A549 (cell line): ENCODE data around the gene GRIA1. TPM values are rescaled to one million over a fixed set of nuclear protein-coding genes. Genes with fewer than 3 reads are reported as not detected.

Experiments
- ATAC-seq, 2 experiments: fragments of 200-7000 bp in 1 of 2; fragments of >200 bp in 1 of 2; cut with Nextera tagmentation in 1 of 2; cut with Tn5 transposase in 1 of 2; 3 replicates each; pipeline versions ENCODE4 v1.8.0 to v1.9.1; 2018 to 2020; ENCODE audit warnings: mild to moderate bottlenecking in 1 of 2, moderate library complexity in 1 of 2
- CTCF ChIA-PET: fragments of 300-600 bp; sonication (Branson Sonifier 250); formaldehyde crosslinking; extraction: SDS; loops from one replicate; lab custom pipeline; 2021; ENCODE audit warnings: antibody characterized with exemption, inconsistent platforms; lab: Yijun Ruan, JAX
- POLR2A ChIA-PET: fragments of 350-600 bp; formaldehyde crosslinking; extraction: SDS; loops from one replicate; lab custom pipeline; 2021; ENCODE audit warnings: antibody characterized with exemption, inconsistent platforms; lab: Yijun Ruan, JAX
- DNase-seq, 2 experiments: peaks; one replicate each; pipeline versions ENCODE4 v3.0.0 to v3.0.0-alpha.2; 2011 to 2016; ENCODE audit warnings: low read depth in 1 of 2, low spot score in 1 of 2
- FAIRE-seq: peaks from 2 replicates; lab custom pipeline; 2011; peaks lifted over from hg19 to GRCh38; lab: Jason Lieb, UNC
- H3K27ac ChIP-seq, 2 experiments: fragments of >200 bp; sonication (Bioruptor Twin); formaldehyde crosslinking; 3 replicates each; pipeline ENCODE4 v1.5.1; 2016 to 2017
- H3K4me1 ChIP-seq: fragments of >200 bp; sonication (Bioruptor Twin); formaldehyde crosslinking; 3 replicates; pipeline ENCODE4 v1.6.1; 2016
- H3K4me2 ChIP-seq: fragments of >200 bp; sonication (Bioruptor Twin); formaldehyde crosslinking; 3 replicates; pipeline ENCODE4 v1.6.1; 2016
- H3K4me3 ChIP-seq: fragments of >200 bp; sonication (Bioruptor Twin); formaldehyde crosslinking; 3 replicates; pipeline ENCODE4 v1.5.1; 2016
- H3K9me3 ChIP-seq: fragments of >200 bp; sonication (Bioruptor Twin); formaldehyde crosslinking; 3 replicates; pipeline ENCODE4 v1.6.1; 2016
- ATOH8 ChIP-seq: fragments of 250-450 bp; sonication (Bioruptor Pico); IDR thresholded peaks from 2 replicates; pipeline ENCODE4 v1.5.0; 2020; ENCODE audit warnings: low read depth, mild to moderate bottlenecking, moderate library complexity
- BHLHE40 ChIP-seq: IDR thresholded peaks from 2 replicates; pipeline ENCODE4 v1.6.1; 2012; ENCODE audit warnings: low read depth, low read length, inconsistent platforms
- CBX8 ChIP-seq: fragments of 200-600 bp; sonication (generic); IDR thresholded peaks from 2 replicates; pipeline ENCODE4 v1.6.1; 2016
- CHD4 ChIP-seq: fragments of 200-600 bp; sonication (generic); IDR thresholded peaks from 2 replicates; pipeline ENCODE4 v1.6.1; 2016; ENCODE audit warnings: antibody characterized with exemption, mild to moderate bottlenecking, borderline replicate concordance
- EHF ChIP-seq: fragments of 250-450 bp; sonication (Bioruptor Pico); IDR thresholded peaks from 2 replicates; pipeline ENCODE4 v1.5.0; 2020; ENCODE audit warnings: mild to moderate bottlenecking
- ELK1 ChIP-seq: fragments of 150-350 bp; IDR thresholded peaks from 2 replicates; pipeline ENCODE4 v1.6.1; 2014; ENCODE audit warnings: low read depth, mild to moderate bottlenecking, low read length
- EP300 ChIP-seq, 2 experiments: fragments of >200 bp; sonication (Bioruptor Twin); formaldehyde crosslinking; IDR thresholded peaks; 2 replicates in 1 of 2; 3 replicates in 1 of 2; pipeline ENCODE4 v1.6.1; 2016 to 2017
- FOXS1 ChIP-seq: fragments of 250-450 bp; sonication (Bioruptor Pico); IDR thresholded peaks from 2 replicates; pipeline ENCODE4 v1.5.0; 2020; ENCODE audit warnings: mild to moderate bottlenecking, moderate library complexity
- GATA3 ChIP-seq: IDR thresholded peaks from 2 replicates; pipeline ENCODE4 v1.6.1; 2012; ENCODE audit warnings: borderline replicate concordance
- HDAC2 ChIP-seq: fragments of 200-600 bp; sonication (generic); IDR thresholded peaks from 2 replicates; pipeline ENCODE4 v1.6.1; 2016
- HEYL ChIP-seq: fragments of 250-450 bp; sonication (Bioruptor Pico); IDR thresholded peaks from 2 replicates; pipeline ENCODE4 v1.8.0; 2021; ENCODE audit warnings: mild to moderate bottlenecking, moderate library complexity
- MAFK ChIP-seq: fragments of 450-650 bp; IDR thresholded peaks from 2 replicates; pipeline ENCODE4 v1.6.1; 2014; ENCODE audit not compliant: partially characterized antibody
- MAZ ChIP-seq: fragments of 150-350 bp; IDR thresholded peaks from 2 replicates; pipeline ENCODE4 v1.6.1; 2014; ENCODE audit warnings: antibody characterized with exemption, low read depth, low read length, borderline replicate concordance
- MYC ChIP-seq: IDR thresholded peaks from 2 replicates; pipeline ENCODE4 v1.6.1; 2012; ENCODE audit warnings: mild to moderate bottlenecking, inconsistent platforms, low read length, improper control_type of control experiment, borderline replicate concordance
- NPAS2 ChIP-seq: fragments of 250-450 bp; sonication (Bioruptor Pico); IDR thresholded peaks from 2 replicates; pipeline ENCODE4 v1.8.0; 2022; ENCODE audit warnings: mild to moderate bottlenecking, moderate library complexity, borderline replicate concordance
- NR3C1 ChIP-seq: fragments of >200 bp; sonication (Bioruptor Twin); formaldehyde crosslinking; IDR thresholded peaks from 3 replicates; pipeline ENCODE4 v1.6.1; 2017
- RARB ChIP-seq: fragments of 250-450 bp; sonication (Bioruptor Pico); IDR thresholded peaks from 2 replicates; pipeline ENCODE4 v1.8.0; 2021; ENCODE audit warnings: mild to moderate bottlenecking, moderate library complexity
- RCOR1 ChIP-seq: fragments of 150-350 bp; IDR thresholded peaks from 2 replicates; pipeline ENCODE4 v1.6.1; 2014; ENCODE audit warnings: antibody characterized with exemption, low read length, low read depth
- TFCP2L1 ChIP-seq: fragments of 250-450 bp; sonication (Bioruptor Pico); IDR thresholded peaks from 2 replicates; pipeline ENCODE4 v1.5.0; 2021; ENCODE audit warnings: mild to moderate bottlenecking
- USF2 ChIP-seq: fragments of 450-650 bp; IDR thresholded peaks from 2 replicates; pipeline ENCODE4 v1.6.1; 2014; ENCODE audit warnings: antibody characterized with exemption
- ZFP36 ChIP-seq: fragments of 450-650 bp; IDR thresholded peaks from 2 replicates; pipeline ENCODE4 v1.6.1; 2014; ENCODE audit warnings: borderline replicate concordance; ENCODE audit not compliant: partially characterized antibody
- WGBS: methylation state at CpG from one replicate; pipeline ENCODE4 v1.1.6; 2017; ENCODE audit errors: missing lambda C conversion rate; 5-methylcytosine and 5-hydroxymethylcytosine counted together
- polyA plus RNA-seq, 4 experiments: library from polyadenylated mRNA; depleted of rRNA in 3 of 4; stranded (reverse); fragments of >200 nt; fragmentation: RNase III in 1 of 4; extraction: RNeasy Plus Mini Kit Qiagen cat#74134 plus additional on column Dnase treatment in 1 of 4; gene quantifications; 2 replicates in 3 of 4; 3 replicates in 1 of 4; pipeline ENCODE4 v1.2.3, GENCODE V29; 2011 to 2017

The GRIA1 gene
- polyA plus RNA-seq, 2 of the 4 experiments (the other 2 are of a cell fraction): not detected

GRCh38 chr5:153672347-153673090, 182.0 kb downstream of the GRIA1 start:
- TF ChIP-seq EHF: no peak
- no peak for TF ChIP-seq MYC
- TF ChIP-seq ATOH8 (CRISPR knock-in tag): no peak
- no peak for TF ChIP-seq HDAC2
- TF ChIP-seq USF2: no peak
- no peak for TF ChIP-seq RARB (CRISPR knock-in tag)
- TF ChIP-seq BHLHE40: no peak
- no peak for TF ChIP-seq CBX8
- no peak for TF ChIP-seq GATA3
- TF ChIP-seq NR3C1: no peak
- TF ChIP-seq NPAS2 (CRISPR knock-in tag): no peak
- TF ChIP-seq ZFP36: no peak
- ATAC-seq (no peak), DNase-seq (no peak), FAIRE-seq (no peak)
- Histone ChIP-seq H3K4me3 (no peak overlapping the region), H3K4me2 (no peak overlapping the region), H3K4me1 (no peaks in the 10 kb centered on the region), H3K9me3 (no peaks in the 10 kb centered on the region), H3K27ac (no peak overlapping the region)
- 21% methylated on average over 6 of the region's 6 CpGs for WGBS
- ChIA-PET CTCF (interaction anchor here (1.2 kb wide), 1 partner anchor 176 kb away, joined by 4 read pairs; no protein-coding TSS in a partner anchor), POLR2A (interaction anchor here (0.7 kb wide), 1 partner anchor 46 kb away, joined by 5 read pairs; no protein-coding TSS in a partner anchor)

GRCh38 chr5:153674356-153674755, 183.9 kb downstream of the GRIA1 start:
- no peak for ATAC-seq
- no peak overlapping the region for H3K27ac ChIP-seq
- FAIRE-seq: no peak
- no peaks in the 10 kb centered on the region for H3K9me3 ChIP-seq
- H3K4me3 ChIP-seq: no peak overlapping the region
- CTCF ChIA-PET: no interaction called here
- no peak overlapping the region for H3K4me2 ChIP-seq
- TF ChIP-seq BHLHE40 (no peak), ELK1 (no peak), ATOH8 (CRISPR knock-in tag) (no peak), EP300 (IDR thresholded peaks at IDR 0.05) (no peak), MAZ (no peak), HEYL (CRISPR knock-in tag) (no peak), GATA3 (no peak), CHD4 (no peak), TFCP2L1 (no peak), RCOR1 (no peak), MAFK (no peak), FOXS1 (no peak)
- TF ChIP-seq, all 56 proteins: peak for 0
- POLR2A ChIA-PET: no interaction called here
- no peak for DNase-seq
- no peaks in the 10 kb centered on the region for H3K4me1 ChIP-seq
- WGBS: 18% methylated on average over 4 of the region's 4 CpGs
